ENCODE data around the gene FDXR.

- TF ChIP-seq, protein P1, sequence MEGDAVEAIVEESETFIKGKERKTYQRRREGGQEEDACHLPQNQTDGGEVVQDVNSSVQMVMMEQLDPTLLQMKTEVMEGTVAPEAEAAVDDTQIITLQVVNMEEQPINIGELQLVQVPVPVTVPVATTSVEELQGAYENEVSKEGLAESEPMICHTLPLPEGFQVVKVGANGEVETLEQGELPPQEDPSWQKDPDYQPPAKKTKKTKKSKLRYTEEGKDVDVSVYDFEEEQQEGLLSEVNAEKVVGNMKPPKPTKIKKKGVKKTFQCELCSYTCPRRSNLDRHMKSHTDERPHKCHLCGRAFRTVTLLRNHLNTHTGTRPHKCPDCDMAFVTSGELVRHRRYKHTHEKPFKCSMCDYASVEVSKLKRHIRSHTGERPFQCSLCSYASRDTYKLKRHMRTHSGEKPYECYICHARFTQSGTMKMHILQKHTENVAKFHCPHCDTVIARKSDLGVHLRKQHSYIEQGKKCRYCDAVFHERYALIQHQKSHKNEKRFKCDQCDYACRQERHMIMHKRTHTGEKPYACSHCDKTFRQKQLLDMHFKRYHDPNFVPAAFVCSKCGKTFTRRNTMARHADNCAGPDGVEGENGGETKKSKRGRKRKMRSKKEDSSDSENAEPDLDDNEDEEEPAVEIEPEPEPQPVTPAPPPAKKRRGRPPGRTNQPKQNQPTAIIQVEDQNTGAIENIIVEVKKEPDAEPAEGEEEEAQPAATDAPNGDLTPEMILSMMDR (IDR thresholded peaks at IDR 0.05) = no peak
- no peak for TF ChIP-seq EZH2 (IDR thresholded peaks at IDR 0.05; ENCODE audit: borderline replicate concordance, insufficient read depth, low read depth, low read length, poor library complexity, severe bottlenecking)
These were observed 5.9 kb upstream of the FDXR start for GRCh38 chr17:74878658-74879057.
